PFSK-1 (cell line): ENCODE results near the gene TECTA.

Experiments used
- FOXP2 ChIP-seq: optimal IDR thresholded peaks from 2 replicates; pipeline ENCODE3; 2011; ENCODE audit warnings: borderline replicate concordance, control low read depth, inconsistent platforms; ENCODE audit not compliant: insufficient read depth; ENCODE audit errors: extremely low read length, extremely low read depth
- POLR2AphosphoS5 ChIP-seq: IDR thresholded peaks from 2 replicates; pipeline ENCODE4 v1.6.1; 2012; ENCODE audit warnings: low read depth, mild to moderate bottlenecking, control low read depth, low read length, moderate library complexity
- SIN3A ChIP-seq: IDR thresholded peaks from 2 replicates; pipeline ENCODE4 v1.6.1; 2012; ENCODE audit warnings: mild to moderate bottlenecking, low read length, moderate library complexity, borderline replicate concordance; ENCODE audit not compliant: insufficient read depth
- TAF1 ChIP-seq: IDR thresholded peaks from 2 replicates; pipeline ENCODE4 v1.6.1; 2012; ENCODE audit warnings: low read length, control low read depth, borderline replicate concordance; ENCODE audit not compliant: insufficient read depth
- TF ChIP-seq, protein P1 (sequence below), 2 experiments: IDR thresholded peaks; 2 replicates each; pipeline versions ENCODE4 v1.6.1 to v1.8.0; 2011 to 2012; ENCODE audit warnings: low read depth in 2 of 2, low read length in 2 of 2, control low read depth in 1 of 2, inconsistent platforms in 1 of 2, mild to moderate bottlenecking in 1 of 2, moderate library complexity in 1 of 2; ENCODE audit not compliant: insufficient read depth in 1 of 2

Gene TECTA

DNA sequence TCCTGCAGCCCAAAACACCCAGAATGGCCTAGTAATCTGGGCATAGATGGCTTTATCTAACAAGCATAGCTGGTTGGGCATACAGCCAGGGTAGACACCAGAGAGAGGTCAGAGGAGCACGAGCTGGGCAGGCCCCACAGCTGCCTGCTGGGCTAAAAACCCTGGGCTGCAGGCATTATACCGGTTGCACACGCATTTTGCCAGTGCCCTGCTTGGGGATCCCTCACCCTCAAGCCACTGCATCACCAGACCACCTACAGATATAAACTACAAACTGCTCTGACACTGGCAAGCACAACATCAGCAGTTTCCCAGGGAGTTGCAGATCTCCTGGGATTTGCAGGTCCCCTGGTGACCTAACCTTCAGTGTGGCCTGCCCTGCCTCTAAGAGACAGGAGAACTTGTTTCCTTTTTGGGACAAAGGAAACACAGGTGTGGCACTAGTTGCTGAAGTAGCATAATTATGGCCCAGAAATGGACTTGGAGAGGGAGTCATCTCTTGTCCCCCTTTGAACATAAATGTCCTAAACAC is 112.4 kb downstream of the TECTA start:
- no peak for TF ChIP-seq FOXP2
- TF ChIP-seq POLR2AphosphoS5, result no peak
- no peak for TF ChIP-seq TAF1
- TF ChIP-seq, protein P1, sequence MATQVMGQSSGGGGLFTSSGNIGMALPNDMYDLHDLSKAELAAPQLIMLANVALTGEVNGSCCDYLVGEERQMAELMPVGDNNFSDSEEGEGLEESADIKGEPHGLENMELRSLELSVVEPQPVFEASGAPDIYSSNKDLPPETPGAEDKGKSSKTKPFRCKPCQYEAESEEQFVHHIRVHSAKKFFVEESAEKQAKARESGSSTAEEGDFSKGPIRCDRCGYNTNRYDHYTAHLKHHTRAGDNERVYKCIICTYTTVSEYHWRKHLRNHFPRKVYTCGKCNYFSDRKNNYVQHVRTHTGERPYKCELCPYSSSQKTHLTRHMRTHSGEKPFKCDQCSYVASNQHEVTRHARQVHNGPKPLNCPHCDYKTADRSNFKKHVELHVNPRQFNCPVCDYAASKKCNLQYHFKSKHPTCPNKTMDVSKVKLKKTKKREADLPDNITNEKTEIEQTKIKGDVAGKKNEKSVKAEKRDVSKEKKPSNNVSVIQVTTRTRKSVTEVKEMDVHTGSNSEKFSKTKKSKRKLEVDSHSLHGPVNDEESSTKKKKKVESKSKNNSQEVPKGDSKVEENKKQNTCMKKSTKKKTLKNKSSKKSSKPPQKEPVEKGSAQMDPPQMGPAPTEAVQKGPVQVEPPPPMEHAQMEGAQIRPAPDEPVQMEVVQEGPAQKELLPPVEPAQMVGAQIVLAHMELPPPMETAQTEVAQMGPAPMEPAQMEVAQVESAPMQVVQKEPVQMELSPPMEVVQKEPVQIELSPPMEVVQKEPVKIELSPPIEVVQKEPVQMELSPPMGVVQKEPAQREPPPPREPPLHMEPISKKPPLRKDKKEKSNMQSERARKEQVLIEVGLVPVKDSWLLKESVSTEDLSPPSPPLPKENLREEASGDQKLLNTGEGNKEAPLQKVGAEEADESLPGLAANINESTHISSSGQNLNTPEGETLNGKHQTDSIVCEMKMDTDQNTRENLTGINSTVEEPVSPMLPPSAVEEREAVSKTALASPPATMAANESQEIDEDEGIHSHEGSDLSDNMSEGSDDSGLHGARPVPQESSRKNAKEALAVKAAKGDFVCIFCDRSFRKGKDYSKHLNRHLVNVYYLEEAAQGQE (IDR thresholded peaks at IDR 0.05; ENCODE audit: insufficient read depth in 1 of 2, low read depth in 2 of 2, low read length in 2 of 2), result no peak
- no peak for TF ChIP-seq SIN3A

DNA sequence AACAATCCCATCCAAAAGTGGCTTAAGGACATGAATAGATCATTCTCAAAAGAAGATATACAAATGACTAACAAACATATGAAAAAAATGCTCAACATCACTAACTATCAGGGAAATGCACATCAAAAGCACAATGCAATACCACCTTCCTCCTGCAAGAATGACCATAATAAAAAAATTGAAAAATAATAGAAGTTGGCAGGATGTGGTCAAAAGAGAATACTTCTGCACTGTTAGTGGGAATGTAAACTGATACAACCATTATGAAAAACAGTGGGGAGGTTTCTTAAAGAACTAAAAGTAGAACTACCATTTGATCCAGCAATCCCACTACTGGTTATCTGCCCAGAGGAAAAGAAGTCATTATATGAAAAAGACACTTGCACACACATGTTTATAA is 113.8 kb downstream of the TECTA start:
- TF ChIP-seq FOXP2 (no peak), TAF1 (no peak), POLR2AphosphoS5 (no peak), SIN3A (no peak)
- TF ChIP-seq, protein P1 (IDR thresholded peaks at IDR 0.05; ENCODE audit: insufficient read depth in 1 of 2, low read depth in 2 of 2, low read length in 2 of 2), result no peak

DNA sequence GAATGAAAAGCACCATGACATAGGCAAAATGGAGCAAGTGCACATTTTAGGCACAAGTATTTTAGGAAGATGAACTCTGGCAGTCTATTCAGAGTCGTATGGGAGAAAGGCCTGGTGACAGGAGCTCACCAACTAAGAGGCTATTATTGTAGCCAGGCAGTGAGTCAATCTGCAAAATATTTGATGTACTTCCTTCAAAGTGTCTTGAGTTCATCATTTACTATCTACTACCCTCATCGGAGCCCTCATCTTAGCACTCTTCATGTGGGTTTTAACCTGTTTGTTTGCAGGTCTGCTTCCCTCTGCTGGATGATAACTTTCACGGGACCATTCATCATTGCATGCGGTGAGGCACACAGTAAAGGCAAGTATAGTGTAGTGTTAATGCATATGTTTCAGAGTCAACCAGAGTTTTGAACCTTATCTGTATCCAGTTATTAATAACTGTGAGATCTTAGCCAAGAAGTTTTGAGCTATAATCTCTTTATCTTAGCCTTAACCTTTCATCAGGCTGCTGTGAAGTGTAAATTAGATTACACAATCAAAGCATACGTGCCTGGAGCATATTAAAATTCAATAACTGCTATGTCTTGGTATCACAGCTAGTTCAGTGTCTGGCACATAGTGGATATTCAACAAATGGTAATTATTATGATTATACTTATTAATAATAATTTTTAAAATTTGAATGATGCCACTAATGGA is 120.6 kb downstream of the TECTA start:
- TF ChIP-seq, protein P1 (IDR thresholded peaks at IDR 0.05; ENCODE audit: insufficient read depth in 1 of 2, low read depth in 2 of 2, low read length in 2 of 2), result no peak
- TF ChIP-seq POLR2AphosphoS5 (no peak), FOXP2 (no peak), SIN3A (no peak), TAF1 (no peak)

DNA sequence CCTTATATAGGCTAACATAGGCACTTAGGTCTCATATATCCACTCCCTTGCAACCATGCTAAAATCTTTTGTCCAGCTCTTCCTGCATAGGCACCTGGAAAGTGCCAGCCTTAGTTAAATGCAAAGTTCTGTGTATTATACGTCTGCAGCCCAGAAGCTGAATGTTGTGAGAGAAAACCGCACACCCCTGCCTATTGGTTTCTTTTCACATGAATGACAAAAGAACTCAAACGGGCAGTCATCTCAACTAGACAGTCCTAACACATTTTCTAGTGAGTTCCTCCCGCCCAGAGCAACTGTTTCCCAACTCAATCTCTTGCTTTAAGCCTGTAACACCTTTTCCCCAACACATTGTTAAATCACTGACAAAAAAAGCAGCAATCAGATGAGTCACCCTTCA is 122.1 kb downstream of the TECTA start:
- no peak for TF ChIP-seq SIN3A
- no peak for TF ChIP-seq FOXP2
- TF ChIP-seq, protein P1 (IDR thresholded peaks at IDR 0.05; ENCODE audit: insufficient read depth in 1 of 2, low read depth in 2 of 2, low read length in 2 of 2), result no peak
- no peak for TF ChIP-seq TAF1
- no peak for TF ChIP-seq POLR2AphosphoS5
